GM12873 (cell line): ENCODE measurements around the gene MIPOL1.

Experiments used
- TF ChIP-seq, protein P1 (sequence below): IDR thresholded peaks from 2 replicates; pipeline ENCODE4 v1.5.1; 2012; ENCODE audit warnings: low read depth, mild to moderate bottlenecking, moderate library complexity, low read length, control low read depth; ENCODE audit not compliant: insufficient read depth; ENCODE audit errors: missing control alignments

MIPOL1 gene

DNA sequence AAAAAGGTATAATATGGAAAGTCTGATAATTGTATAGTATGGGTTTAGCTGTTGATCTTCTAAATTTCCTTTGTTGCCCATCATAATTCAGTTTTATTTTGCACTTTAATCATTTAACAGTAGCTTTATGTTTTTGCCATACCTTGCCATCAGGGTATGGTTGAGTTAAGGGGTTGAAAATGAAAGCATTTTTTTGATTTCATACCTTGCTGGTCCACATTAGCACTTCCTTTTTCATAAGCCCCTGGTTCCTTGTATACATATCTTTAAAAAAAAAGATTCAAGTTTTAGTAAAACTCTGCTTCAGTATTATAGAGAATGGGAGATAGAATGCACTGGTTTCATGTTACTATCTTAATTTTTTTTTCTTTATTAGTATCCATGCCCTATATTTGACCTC lies 71.1 kb downstream of the MIPOL1 start:
- TF ChIP-seq, protein P1, sequence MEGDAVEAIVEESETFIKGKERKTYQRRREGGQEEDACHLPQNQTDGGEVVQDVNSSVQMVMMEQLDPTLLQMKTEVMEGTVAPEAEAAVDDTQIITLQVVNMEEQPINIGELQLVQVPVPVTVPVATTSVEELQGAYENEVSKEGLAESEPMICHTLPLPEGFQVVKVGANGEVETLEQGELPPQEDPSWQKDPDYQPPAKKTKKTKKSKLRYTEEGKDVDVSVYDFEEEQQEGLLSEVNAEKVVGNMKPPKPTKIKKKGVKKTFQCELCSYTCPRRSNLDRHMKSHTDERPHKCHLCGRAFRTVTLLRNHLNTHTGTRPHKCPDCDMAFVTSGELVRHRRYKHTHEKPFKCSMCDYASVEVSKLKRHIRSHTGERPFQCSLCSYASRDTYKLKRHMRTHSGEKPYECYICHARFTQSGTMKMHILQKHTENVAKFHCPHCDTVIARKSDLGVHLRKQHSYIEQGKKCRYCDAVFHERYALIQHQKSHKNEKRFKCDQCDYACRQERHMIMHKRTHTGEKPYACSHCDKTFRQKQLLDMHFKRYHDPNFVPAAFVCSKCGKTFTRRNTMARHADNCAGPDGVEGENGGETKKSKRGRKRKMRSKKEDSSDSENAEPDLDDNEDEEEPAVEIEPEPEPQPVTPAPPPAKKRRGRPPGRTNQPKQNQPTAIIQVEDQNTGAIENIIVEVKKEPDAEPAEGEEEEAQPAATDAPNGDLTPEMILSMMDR = no peak

DNA sequence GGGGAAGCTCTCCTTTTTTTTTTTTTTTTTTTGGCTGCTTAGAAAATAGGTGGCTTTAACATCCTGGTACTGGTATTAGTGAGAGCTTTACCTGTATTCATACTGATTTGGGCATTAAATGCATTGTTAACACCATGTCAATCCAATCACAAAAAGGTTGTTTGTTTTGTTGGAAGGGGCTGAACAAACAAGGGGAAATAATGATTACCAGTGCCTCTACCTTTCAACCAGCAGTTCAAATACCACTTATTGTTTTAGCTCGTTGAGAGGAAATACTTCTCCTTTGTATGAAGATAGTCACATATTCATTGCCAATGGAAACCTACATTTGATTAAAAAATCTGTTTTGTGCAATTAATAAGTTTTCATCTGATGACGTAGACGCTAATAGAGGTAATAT lies 72.9 kb downstream of the MIPOL1 start:
- TF ChIP-seq, protein P1 = no peak

DNA sequence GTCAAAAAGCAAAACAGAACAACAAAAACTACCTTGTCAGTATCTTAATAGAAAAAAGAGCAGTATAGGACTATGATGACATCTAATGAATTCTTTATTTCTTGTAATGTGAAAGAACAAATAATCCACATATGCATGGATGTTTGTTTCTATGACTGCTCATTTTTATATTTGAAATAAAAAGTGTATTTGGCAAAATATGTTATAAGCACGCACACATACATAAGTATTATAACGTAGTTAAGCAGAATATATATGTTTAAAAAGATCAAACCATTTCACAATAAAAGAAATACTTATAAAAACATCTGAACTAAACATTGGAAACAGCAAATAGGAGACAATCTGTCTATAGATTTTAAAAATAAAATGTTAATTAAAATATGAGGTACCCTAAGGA lies 74.8 kb downstream of the MIPOL1 start:
- TF ChIP-seq, protein P1 = no peak

DNA sequence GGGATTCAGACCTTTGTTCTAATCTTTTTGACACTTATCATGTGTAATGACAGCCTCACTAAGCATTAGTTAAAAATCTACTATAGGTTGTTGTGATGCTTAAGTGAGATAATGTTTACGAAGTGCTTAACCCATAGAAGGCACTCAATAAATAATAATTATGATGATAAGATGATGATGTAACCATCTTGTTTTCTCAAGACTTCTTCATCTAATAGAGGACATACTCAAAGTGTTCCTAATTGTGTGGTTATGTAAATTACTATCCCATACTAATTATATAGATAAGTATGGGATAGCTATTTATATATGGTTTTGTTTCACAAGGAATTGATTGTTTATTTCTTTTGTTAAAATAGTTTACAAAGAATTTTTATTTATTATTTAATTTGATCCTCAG lies 76.9 kb downstream of the MIPOL1 start:
- TF ChIP-seq, protein P1 = no peak

DNA sequence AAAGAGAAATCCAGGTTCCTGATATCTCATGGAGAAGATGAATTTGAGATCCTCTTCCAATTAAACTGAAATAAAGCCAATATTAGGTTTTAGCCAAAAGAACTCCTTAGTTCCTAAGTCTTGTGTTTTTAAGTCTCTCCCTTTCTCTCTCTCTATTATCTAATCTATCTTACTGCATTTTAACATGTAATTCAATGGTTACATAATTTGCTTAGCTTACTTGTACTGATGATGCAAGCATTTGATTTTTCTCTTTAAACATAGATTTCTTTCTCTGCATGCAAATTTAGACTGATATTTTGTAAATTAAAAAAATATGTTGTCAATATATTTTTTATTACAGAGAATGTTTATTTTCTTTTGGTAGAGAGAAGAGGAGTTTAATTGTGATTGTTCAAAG lies 78.2 kb downstream of the MIPOL1 start:
- TF ChIP-seq, protein P1 = no peak

DNA sequence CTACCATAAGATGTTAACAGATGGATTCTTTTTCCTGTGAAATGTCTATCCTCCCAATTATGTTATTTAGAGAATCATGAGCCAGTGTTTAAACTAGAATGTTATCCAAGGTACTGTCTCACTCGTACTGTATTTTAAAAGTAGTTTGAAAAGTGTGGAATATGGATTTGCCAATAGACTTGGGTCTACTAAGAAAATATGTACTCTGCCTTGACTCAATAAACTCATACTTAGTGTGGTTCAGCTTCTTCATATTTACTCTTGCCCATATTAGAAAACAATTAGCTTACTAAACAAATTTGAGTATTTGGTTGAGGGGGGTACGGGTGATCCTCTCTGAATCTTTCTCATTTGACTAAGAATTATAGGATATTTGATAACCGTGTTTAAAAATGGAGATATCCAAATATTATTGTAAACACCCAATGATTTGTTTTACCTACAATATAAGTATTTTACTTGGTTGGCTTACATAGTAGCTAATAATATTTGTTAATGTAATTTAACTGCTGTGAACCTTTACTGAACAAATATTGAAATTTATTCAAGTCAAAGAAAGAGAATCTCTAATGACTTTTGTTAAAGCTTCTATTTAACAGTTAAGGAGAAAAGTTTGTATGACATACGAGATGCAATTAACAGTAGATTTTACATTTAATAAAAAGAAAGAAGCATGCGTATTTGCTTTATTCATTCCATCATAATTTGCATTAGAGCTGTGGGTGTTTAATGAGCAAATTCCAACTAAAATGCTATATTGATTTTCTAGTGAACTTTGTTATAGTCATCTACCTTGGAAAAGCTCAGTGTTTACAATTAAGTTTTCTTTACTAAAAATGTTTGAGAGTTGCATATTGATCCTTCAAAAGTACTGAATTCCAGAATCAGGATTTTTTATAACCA lies 81.2 kb downstream of the MIPOL1 start:
- TF ChIP-seq, protein P1 = no peak

DNA sequence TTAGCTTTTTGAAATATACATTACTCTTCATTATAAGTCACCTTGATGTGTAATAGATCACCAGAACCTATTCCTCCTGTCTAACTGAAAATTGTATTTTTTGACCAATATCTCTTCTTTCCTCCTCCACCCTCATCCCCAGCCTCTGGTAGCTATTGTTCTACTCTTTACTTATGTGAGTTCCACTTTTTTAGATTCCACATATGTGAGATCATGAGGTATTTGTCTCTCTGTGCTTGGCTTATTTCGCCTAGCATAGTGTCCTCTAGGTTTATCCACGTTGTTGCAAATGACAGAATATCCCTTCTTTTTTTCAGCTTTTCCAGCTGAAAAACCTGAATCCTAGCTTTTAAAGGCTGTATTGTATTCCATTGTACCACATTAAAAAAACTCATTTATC lies 82.1 kb downstream of the MIPOL1 start:
- TF ChIP-seq, protein P1 = no peak
